Stimulated activated CD8-positive, alpha-beta memory T cell treated with anti-CD3 and anti-CD28 coated beads, Interleukin-2, amount 100 ng/mL, for 1 hour (primary cell): ENCODE data around the gene SLC6A2.

ENCODE experiments used
- DNase-seq, 2 donors: peaks; one replicate each; pipeline ENCODE4 v3.0.0-alpha.2; 2020; ENCODE audit warnings: low read depth in 2 of 2

The SLC6A2 gene

DNA sequence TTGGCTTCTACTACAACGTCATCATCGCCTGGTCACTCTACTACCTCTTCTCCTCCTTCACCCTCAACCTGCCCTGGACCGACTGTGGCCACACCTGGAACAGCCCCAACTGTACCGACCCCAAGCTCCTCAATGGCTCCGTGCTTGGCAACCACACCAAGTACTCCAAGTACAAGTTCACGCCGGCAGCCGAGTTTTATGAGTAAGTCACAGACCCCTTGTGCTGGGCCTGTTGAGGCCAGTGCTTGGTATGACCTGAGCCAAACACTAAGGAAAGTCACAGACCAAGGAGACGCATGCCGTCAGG lies 16.1 kb downstream of the SLC6A2 start:
- DNase-seq: no peak

DNA sequence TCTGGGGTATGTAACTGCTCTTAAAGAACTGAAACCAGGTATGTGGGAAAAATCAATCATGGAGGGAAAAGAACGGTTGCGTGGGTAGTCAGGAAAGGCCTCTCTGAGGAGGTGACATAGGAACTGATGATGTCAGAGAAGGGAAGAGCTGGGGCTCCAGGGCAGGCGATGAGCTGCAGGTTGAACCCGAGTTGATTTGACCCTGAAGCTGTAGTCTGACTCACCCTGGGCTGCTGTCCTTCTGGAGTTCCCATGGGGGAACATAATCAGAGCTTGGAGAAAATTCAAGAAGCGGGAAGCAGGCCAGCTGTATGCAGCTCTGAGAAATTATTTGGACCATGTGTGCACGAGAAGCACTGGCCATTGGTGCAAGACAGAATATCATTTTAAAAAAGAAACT lies 16.7 kb downstream of the SLC6A2 start:
- DNase-seq: no peak

DNA sequence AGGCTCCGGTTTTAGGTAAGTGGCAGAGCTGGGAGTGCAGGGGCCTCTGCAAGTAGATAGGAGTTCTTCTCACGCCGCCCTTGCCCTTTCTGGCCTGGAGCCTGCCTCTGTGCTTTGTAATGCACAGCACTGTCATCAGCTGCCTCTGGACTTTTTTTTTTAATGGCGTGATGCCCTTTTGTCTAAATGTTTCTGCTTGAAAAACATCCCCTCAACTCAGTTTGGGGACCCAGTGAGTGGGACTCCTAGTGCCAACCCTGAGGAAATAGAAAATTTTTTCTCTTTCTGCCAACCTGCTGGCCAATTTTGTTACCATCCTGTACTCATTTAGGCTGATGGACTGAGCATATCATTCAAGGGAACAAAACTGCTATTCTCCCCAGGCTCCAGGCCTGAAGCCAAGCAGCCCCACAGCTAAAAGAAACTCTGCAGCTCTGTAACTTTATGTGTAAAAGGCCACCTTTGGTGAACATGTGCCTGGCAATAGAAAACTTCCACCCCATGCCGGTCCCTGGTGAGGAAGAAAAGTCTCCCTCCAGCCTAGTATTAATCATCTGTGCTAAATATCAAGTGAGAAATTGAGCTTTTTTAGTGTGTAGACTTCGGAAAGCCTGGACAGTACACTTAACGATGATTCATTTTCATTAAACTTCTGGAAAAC lies 22.5 kb downstream of the SLC6A2 start:
- no peak for DNase-seq

DNA sequence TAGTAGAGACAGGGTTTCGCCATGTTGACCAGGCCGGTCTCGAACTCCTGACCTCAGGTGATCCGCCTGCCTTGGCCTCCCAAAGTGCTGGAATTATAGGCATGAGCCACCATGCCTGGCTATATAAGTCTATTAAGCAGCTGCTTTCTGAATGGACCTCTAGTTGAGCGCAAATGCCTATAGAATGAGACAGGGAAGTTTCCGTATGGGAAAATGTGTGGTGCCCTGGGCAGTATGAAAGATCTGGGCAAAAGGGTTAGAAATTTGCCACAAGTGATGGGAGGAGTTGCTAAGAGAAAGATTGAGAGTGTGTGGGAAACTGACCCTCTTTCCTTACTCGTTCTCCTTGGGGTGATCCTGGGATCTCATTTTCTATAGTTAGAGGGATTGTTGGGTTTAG lies 26.3 kb downstream of the SLC6A2 start:
- no peak for DNase-seq

DNA sequence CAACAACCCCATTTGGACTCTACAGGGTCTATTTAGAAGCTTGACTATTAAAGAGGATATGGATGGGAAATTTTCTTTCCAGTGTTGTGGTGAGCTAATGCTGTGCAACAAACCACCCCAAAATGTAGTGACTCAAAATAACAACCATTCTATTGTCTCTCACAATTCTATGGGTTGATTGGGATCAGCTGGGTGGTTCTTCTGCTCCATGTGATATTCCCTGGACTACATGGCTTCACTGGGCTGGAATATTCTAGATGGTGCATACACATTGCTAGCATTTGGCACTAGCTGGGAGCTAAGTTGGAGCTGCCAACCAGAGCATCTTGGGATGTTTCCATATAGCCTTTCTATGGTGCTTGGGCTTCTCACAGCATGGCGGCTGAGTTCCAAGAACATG lies 30.2 kb downstream of the SLC6A2 start:
- DNase-seq: no peak

DNA sequence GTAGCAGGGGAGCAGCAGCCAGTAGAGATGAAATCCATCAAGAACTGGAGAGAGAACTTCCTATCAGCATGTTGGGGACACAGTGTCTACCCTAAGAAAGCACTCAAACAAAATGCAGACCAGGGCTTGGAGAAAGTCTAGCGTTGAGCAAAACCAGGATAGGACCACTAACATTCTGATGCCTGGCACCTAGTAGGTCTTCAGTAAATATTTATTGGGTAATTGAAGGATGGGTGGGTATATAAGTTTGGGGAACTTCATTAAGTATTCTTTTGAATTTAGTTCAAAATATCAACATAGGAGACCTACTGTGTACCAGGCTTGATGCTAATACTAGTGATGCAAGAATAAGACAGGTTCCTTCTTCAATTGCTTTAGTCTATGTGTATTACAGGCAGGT lies 30.9 kb downstream of the SLC6A2 start:
- DNase-seq: no peak

DNA sequence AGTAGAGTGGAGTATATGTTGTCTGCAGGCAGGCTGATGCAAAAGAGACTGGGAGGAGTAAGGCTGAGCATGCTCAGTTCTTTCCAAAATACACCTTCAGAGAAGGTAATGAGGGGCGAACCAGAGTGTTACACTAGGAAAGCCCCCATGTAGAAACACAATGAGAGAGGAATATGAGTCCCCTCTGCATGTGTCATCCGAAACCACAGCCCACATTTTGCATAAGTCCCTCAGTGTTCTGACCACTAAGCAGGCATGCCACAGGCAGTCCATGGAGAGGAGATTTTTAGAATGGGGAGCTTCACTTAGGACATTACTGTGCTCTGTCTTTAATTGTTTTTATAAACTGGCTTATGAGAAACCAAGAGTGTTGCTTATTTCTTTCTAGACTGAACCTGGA lies 32.0 kb downstream of the SLC6A2 start:
- DNase-seq: no peak

DNA sequence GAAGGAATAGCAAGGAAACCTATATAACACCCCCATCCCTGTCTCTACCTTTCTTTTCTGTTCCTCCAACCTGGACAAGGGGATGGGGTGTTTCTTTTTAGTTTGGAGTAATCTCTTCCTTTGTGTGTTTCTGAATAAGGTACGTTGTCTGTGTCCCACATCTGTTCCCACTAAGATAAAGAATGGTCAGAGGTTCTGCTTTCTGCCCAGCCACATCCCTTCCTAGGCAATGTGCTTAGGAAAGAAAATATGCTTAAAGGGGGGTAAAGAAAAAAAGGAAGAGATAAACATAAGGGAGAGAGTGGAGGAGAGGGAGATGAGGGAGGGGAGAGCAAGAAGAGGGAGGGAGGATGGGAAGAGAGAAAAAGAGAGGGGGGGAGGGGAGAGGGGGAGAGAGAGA lies 35.1 kb downstream of the SLC6A2 start:
- no peak for DNase-seq

DNA sequence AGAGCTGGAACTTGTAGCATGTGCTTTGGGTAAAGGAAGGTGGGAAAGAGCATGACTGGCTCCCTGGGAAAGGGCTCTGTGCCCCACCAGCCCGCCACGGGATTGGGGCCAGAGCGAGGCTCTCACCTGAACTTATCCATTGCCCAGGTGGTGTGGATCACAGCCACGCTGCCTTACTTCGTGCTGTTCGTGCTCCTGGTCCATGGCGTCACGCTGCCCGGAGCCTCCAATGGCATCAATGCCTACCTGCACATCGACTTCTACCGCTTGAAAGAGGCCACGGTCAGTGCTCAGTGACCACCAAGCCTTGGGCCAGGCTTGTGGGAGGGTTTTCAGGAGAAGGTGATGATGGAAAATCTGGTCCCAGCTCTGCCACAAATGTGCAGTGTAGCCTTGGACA lies 36.0 kb downstream of the SLC6A2 start:
- no peak for DNase-seq

DNA sequence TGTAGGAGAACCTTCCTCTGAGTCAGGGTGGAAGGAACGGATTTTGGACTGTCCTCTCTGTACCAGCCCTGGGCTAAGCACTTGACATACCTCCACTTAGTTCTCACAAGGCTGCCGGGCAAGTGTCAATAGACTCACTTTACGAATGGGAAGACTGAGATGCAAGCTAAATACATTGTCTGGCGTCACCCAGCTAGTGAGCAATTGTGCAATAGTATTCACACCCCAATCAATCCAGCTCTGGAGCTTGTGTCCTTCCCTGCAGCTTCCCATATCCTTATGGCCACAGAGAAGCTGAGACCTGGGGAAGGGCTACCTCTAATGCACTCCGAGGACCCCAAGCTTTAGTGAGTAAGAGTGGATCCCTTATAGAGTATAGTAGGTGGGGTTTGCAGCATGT lies 39.8 kb downstream of the SLC6A2 start:
- no peak for DNase-seq

DNA sequence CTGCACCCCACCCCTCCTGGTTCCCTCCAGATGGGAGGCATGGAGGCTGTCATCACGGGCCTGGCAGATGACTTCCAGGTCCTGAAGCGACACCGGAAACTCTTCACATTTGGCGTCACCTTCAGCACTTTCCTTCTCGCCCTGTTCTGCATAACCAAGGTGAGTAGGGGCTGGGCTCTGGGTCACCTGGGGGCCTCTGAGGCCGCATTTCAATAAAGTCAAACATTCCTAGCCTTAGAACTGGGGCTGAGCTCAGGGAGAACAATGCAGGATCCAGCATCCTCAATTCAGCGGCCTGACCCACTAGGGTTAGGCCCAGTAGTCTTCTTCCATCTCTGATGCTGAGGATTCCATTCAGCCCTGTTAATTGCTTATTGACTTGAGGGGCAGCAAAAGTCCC lies 42.1 kb downstream of the SLC6A2 start:
- DNase-seq: no peak

DNA sequence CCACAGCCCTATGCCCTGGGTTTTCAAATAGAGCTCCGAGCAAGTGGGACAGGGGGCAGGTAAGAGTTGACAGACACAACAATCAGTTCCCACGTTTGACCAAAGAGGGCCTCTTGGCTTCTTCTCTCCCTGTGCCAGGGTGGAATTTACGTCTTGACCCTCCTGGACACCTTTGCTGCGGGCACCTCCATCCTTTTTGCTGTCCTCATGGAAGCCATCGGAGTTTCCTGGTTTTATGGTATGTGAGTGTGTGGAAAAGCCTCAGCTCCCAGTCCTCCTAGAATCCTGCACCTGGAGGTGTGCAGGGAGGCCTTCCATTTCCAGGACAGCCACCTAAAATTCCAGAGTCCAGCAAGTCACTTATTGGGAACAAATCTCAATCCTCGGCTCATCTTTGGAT lies 42.5 kb downstream of the SLC6A2 start:
- no peak for DNase-seq

DNA sequence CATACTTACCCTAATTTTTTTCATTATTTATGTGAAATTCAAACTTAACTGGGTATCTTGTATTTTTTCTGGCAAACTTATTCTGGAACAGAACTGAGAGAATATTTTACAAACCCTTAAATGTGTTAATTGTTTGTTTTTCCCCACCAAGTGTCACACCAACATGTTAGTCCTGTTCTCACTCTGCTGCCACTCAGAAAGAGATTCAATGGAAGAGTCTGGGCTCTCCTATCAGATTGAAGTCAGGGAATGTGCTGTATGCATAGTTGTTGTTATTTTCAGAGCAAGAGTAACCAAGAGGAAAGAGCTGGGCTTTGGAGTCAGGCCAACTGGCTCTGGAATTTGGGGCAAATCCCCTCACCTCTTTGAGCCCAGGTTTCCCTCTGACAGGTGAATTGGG lies 43.2 kb downstream of the SLC6A2 start:
- no peak for DNase-seq

DNA sequence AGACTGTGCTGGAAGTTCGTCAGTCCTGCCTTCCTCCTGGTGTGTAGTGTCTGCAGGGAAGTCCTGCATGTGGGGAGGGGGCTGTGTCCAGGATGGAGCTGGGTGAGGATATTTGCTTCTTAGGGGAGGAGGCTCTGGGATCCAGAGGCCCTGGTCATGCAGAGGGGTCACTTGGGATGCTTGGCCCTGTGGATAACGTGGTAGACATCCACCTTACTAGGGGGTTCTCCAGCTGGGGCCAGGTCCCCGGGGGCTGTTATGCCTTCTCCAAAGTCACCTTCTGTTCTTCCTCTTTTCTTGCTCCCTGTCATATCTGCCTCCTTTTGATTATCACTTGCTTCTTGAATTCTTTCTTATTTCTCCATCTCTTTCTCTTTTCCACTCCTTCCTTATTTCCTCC lies 43.8 kb downstream of the SLC6A2 start:
- DNase-seq: no peak

DNA sequence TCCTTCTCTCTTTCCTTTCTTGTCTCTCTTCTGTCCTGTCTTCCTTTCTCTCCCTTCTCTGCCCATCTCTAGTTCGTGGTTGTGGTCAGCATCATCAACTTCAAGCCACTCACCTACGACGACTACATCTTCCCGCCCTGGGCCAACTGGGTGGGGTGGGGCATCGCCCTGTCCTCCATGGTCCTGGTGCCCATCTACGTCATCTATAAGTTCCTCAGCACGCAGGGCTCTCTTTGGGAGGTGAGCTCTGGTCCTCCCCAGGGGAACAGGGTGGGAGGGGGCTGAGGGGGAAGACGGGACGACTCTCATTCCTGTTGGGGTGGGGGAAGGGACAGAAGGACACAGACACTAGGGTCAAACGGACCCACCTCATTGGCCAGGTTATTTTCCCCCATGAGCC lies 44.3 kb downstream of the SLC6A2 start:
- no peak for DNase-seq

DNA sequence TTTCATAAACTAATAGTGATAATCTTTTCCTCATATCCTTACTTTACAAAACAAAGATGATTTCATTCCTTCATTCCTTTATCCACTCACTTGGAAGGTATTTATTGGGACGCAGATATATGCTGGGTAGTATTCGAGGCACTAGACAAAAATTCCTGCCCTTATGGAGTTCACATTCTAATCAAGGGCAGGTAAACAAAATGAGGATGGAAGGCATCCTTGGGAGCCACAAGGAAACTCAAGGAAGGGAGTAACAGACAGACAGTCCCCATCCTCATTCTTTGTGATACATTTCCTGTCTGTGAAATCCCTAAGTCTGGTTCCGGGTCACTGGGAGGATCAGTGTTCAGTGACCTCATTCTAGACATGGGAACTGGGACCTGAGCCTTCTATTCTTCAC lies 45.2 kb downstream of the SLC6A2 start:
- no peak for DNase-seq

DNA sequence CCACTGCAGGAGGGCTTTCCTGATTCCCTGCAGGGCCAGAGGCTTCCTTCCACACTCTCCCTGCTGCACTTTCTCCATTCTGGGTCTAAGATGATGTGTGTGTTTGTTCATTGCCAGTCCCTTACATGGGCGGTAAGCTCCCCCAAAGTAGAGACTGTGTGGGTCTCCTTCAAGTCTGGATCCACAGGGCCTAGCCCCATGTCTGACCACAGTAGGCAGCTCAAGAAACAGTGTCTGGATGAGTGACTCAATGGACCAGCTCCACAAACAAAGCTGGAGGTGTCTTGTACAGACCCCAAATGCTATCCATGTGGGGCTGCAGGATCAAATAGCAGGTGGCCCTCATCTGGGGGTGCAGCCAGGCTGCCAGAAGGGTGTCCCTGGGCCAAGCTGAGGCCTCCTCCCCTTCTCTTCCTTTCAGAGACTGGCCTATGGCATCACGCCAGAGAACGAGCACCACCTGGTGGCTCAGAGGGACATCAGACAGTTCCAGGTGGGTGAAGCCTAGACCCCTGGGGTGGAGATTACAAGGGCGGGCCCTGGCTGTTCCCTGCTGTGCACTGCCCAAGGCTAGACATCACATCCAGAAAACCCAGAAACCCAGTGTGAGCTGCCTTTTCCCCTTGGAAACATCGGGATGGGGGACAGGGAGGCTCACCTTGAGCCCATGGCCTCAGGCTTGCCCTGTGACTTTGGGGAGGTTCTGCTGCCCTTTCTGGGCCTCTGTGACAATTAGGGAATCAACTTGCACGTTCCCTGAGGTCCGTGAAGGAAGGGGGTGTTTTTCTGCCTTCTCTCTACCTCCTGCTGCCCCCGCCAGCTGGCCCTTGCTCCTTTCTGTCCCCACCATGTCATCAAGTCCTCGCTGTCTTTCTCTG lies 45.9 kb downstream of the SLC6A2 start:
- no peak for DNase-seq

DNA sequence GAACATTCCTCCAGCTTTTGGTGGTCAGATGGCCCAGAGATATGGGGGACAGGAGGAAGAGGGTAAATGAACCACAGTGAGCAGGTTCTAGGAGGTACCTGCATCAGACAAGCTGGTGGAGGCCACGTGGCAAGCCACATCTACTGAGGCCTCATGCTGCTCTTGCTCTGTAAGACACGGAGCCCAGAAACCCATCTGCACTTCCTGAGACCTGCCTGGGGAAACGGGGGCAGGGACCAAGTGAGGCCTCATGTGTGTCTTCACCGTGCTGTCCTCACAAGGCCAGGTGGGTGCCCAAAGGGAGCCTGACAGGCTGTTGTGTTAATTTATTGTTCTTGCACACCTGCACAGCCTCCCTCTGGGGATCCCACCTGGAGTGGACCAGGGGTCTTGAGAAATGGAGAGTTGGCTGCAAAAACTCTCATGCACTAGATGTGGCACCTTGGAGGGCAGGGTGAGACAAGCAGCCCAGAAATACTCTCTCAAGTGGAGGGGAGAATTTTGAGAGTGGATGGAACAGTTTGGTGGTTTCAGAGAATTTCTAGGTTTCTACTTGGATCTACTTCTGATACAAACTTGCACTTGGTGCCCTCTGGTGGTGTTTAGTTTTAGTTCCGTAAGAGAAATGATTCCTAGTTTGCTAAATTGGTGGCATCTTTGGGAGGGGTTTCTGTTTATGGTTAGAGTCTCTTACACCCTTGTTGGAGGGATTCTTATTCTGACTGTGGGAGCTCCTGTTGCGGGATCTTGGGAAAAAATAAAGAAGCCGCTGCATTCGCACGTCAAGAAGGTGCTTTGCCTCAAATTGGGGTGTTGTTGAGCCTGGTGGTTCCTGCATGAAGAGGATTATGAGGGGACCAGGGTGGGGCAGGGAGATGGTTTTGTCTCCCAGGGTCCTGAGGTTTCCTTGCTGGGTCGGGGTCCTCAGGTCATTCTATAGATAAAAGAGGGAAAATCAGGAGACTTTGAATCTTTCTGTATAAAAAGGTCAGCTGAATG lies 47.5 kb downstream of the SLC6A2 start:
- no peak for DNase-seq

DNA sequence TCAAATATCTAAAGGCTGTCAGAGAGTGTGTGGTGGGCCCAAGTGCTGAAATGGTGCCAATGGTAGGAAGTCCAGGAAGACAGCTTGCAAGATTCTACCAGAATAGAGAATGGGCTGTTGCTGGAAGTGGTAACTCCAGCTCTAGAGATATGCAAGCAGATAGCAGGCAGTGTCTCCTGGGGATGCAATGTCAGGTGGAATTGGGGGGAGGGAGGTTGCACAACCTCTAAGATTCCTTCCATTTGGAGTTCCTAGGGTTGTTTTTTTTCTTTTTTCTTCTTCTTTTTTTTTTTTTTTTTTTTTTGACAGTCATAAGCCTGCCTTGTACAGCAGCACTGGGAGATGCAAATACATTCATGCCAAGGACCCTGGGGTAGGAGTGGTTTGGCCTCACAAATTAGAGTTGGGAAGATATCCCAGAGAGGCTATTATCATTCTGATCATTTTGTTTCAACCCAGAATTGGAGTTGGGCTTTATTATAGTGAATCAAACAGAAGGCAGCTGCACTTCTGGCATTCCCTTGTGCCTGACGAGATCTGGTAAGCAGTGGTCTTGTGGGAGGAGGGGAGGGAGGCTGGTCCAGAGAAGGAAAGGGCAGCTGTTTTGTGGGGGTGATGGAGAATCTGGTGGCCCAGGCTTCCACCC lies 51.1 kb downstream of the SLC6A2 start:
- no peak for DNase-seq

DNA sequence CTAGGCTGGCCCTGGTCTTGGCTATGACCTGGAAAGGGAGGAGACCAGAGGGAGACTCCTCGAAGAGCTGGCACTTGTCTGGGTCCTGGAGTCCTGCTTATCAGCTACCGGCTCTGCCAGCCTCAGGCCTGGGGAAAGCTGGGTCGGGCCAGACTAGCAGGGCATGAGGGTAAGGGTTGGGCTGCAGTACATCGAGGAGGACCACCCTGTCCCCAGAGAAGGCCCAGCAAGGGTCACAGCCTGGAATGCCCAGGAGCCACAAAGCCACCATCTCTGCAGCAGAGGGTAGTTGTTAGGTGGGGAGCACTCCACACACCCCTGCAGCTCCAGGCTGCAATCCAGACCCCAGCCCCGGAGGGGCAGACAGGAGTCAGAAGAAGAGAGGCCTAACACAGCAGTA lies 54.0 kb downstream of the SLC6A2 start:
- DNase-seq: no peak

DNA sequence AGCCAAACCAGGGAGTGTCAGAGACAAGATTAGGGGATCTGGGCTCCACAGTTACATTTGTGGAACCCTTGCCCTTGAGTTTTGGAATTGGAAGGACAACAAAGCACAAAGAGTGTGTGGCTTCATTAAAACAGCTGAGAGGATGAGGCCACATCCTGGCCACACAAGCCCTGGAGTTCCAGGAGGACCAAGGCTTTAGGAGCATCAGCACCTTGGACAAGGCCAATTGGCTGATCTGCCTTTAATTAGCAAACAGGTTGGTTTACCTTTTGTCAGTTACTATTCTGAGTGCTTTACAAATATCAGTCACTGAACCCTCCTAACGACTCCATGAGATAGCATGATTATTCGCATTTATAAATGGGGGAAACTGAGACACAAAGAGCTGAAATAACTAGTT lies 54.7 kb downstream of the SLC6A2 start:
- DNase-seq: no peak
